ENCODE measurements around the gene ATP8A1.

DNA sequence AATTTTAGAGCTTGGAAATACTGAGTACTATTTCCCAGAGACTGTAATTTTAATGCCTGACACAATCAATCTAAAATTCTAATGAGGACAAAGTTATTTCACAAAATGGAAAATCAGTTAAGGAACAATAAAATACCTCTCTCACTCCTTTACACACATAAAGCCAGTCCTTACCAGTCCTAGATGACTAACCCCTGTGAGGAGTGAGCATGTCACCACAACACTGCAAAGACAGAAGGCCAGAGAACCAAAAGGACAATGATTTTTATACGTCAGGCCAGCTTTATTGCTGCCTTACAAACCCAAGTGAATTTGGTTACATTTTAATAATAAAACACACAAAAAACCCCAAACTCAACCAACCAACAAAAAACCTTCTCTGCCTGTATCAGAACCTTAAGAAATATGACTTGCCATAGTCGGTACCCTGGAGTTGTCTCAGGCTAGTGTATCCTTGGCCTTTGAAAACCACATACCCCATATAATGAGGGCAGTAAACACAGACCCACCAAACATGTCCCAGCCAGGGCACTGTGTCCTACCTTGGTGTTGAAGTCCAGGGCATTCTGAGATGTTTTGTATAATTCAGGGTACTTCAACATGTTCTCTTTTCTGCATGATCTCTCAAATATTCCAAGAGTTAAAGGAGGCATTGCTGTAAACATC lies 202.0 kb downstream of the ATP8A1 start:
- TF ChIP-seq, protein P1, sequence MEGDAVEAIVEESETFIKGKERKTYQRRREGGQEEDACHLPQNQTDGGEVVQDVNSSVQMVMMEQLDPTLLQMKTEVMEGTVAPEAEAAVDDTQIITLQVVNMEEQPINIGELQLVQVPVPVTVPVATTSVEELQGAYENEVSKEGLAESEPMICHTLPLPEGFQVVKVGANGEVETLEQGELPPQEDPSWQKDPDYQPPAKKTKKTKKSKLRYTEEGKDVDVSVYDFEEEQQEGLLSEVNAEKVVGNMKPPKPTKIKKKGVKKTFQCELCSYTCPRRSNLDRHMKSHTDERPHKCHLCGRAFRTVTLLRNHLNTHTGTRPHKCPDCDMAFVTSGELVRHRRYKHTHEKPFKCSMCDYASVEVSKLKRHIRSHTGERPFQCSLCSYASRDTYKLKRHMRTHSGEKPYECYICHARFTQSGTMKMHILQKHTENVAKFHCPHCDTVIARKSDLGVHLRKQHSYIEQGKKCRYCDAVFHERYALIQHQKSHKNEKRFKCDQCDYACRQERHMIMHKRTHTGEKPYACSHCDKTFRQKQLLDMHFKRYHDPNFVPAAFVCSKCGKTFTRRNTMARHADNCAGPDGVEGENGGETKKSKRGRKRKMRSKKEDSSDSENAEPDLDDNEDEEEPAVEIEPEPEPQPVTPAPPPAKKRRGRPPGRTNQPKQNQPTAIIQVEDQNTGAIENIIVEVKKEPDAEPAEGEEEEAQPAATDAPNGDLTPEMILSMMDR (IDR thresholded peaks at IDR 0.05; ENCODE audit: control extremely low read depth in 1 of 3, insufficient read depth in 1 of 3, low read depth in 1 of 3, low read length in 3 of 3), result no peak
- TF ChIP-seq TAF1 (IDR thresholded peaks at IDR 0.05; ENCODE audit: low read depth, low read length) (no peak), POLR2AphosphoS5 (IDR thresholded peaks at IDR 0.05; ENCODE audit: low read depth, low read length) (no peak), PHF8 (conservative IDR thresholded peaks at IDR 0.05; ENCODE audit: low read depth, low read length) (no peak), HDAC6 (IDR thresholded peaks at IDR 0.05; ENCODE audit: low read depth, low read length) (no peak), RFX5 (IDR thresholded peaks at IDR 0.05; ENCODE audit: borderline replicate concordance, low read depth, low read length) (no peak), CBX5 (IDR thresholded peaks at IDR 0.05; ENCODE audit: low read depth, low read length) (no peak), SRF (IDR thresholded peaks at IDR 0.05; ENCODE audit: low read depth, low read length) (no peak)
